Sigmoid colon (tissue), 4 donors: ENCODE results near the gene PPEF1.

ENCODE experiments used
- CTCF ChIP-seq, 4 experiments: fragments of 450-650 bp in 3 of 4; fragments of 200-600 bp in 1 of 4; IDR thresholded peaks; one replicate each; pipeline ENCODE4 v1.5.1; 2016 to 2019; ENCODE audit warnings: antibody characterized with exemption in 4 of 4, mild to moderate bottlenecking in 3 of 4, moderate library complexity in 2 of 4
- EP300 ChIP-seq, 4 donors: sonication (generic); formaldehyde crosslinking; IDR thresholded peaks; one replicate each; pipeline ENCODE4 v1.6.1; 2017; ENCODE audit warnings: antibody characterized with exemption in 4 of 4
- POLR2A ChIP-seq, 2 donors: fragments of 450-650 bp; IDR thresholded peaks; one replicate each; pipeline ENCODE4 v1.6.1; 2016; ENCODE audit warnings: antibody characterized with exemption in 2 of 2, mild to moderate bottlenecking in 2 of 2, moderate library complexity in 2 of 2
- POLR2AphosphoS5 ChIP-seq, 4 donors: sonication (generic); formaldehyde crosslinking; IDR thresholded peaks; one replicate each; pipeline ENCODE4 v1.6.1; 2017; ENCODE audit warnings: antibody characterized with exemption in 4 of 4

- TF ChIP-seq CTCF (IDR thresholded peaks at IDR 0.05): no peak
- no peak for TF ChIP-seq POLR2A (IDR thresholded peaks at IDR 0.05)
- TF ChIP-seq EP300 (IDR thresholded peaks at IDR 0.05): no peak
- TF ChIP-seq POLR2AphosphoS5 (IDR thresholded peaks at IDR 0.05): no peak
Observed at GRCh38 chrX:18855919-18856644, 148.6 kb downstream of the PPEF1 start.
